GM12801 (cell line): ENCODE measurements around the gene PSME1.

Source experiments
- CTCF ChIP-seq: IDR thresholded peaks from one replicate; pipeline ENCODE4 v1.5.1; 2011; ENCODE audit warnings: control low read depth; ENCODE audit not compliant: insufficient read length; ENCODE audit errors: extremely low read depth

PSME1 gene

GRCh38 chr14:24177891-24178290 is 41.9 kb downstream of the PSME1 start:
- no peak for TF ChIP-seq CTCF

- TF ChIP-seq CTCF: no peak
Observed at GRCh38 chr14:24178399-24179178, 42.6 kb downstream of the PSME1 start.

- TF ChIP-seq CTCF: no peak
Observed at GRCh38 chr14:24179294-24179960, 43.4 kb downstream of the PSME1 start.

GRCh38 chr14:24179961-24180796 is 44.2 kb downstream of the PSME1 start:
- TF ChIP-seq CTCF: no peak

GRCh38 chr14:24181371-24182077 is 45.5 kb downstream of the PSME1 start:
- TF ChIP-seq CTCF: no peak

GRCh38 chr14:24182110-24182882 is 46.3 kb downstream of the PSME1 start:
- no peak for TF ChIP-seq CTCF
